Stimulated activated CD4-positive, alpha-beta T cell treated with anti-CD3 and anti-CD28 coated beads, Interleukin-4, amount 100 ng/mL, for 4 hours (primary cell): Measurements from ENCODE around the gene SPEM2.

ENCODE experiments used
- DNase-seq, 2 experiments: peaks; one replicate each; pipeline ENCODE4 v3.0.0-alpha.2; 2020

The SPEM2 gene

DNA sequence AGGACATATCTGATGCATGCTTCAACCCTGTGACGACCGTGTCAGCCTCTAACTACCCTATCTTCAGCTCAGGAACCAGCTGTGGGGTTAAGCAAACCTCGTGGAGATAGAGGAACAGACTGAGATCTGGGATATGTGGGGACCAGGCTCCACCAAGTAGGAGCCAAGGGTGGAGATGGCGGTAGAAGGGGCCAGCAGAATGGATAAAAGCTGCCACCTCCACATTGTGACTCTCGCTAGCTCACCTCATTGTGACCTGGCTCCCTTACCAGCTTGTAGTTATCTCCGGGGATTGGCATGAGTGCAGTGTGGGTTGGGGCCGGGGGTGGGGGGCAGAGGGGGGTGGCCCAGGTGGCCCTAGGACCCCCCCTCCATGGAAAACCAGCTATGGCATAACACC is at the start of gene SPEM2:
Gene SPEM2, plus strand, starts transcription at position 301 of the 400 bp plus-strand sequence. Its CDS starts 73 bp downstream, at position 374.
- DNase-seq: no peak

DNA sequence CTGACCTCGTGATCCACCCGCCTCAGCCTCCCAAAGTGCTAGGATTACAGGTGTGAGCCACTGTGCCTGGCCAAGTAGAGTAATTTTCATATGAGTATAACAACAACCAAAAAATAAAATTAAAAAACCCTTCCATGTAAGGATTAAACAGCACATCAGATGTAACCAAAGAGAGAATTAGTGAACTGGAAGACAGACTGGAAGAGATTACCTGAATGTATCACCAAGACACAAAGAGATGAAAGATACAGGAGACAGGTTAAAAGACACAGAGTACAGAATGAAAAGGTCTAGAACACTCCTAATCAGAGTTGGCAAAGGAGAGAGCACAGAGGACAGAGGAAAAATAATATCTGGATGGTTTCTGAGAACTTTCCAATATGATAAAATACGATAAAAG is 46.3 kb upstream of the SPEM2 start:
- DNase-seq: no peak

DNA sequence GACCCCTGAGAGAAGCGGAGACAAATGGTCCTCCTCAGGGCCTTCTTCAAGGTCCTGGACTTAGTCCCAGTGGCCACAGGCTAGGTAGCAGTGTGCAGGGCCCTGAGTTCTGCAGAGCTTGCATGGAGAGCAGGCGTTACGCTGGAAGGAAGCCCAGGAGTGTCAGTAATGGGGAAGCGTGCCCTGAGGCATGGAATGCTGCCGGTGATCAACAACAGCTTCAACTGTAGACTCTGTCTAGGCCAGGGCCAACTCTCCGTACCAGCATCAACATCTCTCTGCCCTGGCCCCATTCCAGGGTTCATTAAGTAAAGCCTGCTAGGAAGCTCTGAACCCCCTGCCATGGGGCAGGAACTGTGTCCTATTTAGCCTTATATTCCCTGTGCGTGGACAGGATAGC is 45.1 kb upstream of the SPEM2 start:
- no peak for DNase-seq

DNA sequence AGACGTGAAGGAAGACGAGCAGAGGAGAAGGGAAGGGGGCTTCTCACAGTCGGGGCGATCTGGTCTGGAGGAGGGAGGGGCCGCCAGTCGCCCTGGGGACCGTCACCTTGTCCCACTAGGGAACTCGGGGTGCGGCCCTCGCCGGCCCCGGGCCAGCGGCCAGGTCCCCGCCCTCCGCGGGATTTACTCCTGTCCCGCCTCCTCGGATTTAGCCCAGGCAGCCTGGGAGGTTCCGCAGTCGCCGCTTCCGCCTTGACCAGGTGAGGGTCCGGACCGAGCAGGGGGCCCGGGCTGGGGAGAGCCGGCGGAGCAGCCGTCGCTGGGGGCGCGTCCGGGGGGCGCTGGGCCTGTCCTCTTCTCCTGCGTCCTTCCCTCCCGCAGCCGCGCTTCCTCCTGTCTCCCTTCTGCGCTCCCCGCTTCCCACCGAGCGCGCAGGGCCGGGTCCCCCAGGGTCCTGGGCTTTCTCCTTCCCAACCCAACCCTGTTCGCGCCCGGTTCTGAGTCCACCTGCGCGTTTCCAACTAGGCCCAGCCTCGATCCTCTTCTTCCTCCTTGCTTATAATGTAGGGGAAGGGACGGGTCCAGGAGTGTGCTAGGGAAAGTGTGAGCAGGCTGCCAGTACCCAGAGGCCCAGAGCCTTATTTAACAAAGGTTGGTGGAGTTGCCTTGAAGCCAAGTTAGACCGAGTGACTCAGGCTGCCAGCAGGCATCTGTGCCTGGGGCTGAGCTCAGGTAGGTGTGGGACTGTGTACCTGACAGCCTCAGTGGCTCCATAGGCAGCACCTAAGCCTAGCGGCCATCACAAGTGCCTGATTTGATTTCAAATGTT is 44.3 kb upstream of the SPEM2 start, which contains the start of gene TNK1:
Gene TNK1, plus strand, starts transcription at position 235 of the 829 bp plus-strand sequence. CDS start 1,838 bp downstream, outside the sequence.
- no peak for DNase-seq

DNA sequence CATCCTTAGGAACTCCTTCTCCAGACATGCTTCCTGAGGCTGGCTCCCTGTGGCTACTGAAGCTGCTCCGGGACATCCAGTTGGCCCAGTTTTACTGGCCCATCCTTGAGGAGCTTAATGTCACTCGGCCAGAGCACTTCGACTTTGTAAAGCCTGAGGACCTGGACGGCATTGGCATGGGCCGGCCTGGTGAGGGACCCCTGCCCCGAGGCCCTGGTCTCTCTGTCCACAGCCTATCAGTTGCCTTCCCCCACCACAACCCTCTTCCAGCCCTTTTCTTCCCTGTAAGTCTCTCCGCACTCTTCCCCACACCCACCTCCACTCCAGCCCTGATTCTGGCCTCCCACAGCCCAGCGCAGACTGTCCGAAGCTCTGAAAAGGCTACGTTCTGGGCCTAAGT is 42.5 kb upstream of the SPEM2 start:
- no peak for DNase-seq

DNA sequence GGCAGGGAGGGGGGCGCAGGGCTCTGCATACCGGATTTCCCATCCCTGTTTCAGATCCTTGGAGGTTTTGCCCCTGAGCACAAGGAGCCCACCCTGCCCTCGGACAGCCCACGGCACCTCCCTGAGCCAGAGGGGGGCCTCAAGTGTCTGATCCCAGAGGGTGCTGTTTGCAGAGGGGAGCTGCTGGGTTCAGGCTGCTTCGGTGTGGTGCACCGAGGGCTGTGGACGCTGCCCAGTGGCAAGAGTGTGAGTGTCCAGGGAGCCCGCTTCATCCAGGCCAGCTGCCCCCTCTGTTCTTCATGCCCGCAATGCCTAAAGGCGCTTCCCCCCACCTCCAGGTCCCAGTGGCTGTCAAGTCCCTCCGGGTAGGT is 42.1 kb upstream of the SPEM2 start:
- DNase-seq: no peak

DNA sequence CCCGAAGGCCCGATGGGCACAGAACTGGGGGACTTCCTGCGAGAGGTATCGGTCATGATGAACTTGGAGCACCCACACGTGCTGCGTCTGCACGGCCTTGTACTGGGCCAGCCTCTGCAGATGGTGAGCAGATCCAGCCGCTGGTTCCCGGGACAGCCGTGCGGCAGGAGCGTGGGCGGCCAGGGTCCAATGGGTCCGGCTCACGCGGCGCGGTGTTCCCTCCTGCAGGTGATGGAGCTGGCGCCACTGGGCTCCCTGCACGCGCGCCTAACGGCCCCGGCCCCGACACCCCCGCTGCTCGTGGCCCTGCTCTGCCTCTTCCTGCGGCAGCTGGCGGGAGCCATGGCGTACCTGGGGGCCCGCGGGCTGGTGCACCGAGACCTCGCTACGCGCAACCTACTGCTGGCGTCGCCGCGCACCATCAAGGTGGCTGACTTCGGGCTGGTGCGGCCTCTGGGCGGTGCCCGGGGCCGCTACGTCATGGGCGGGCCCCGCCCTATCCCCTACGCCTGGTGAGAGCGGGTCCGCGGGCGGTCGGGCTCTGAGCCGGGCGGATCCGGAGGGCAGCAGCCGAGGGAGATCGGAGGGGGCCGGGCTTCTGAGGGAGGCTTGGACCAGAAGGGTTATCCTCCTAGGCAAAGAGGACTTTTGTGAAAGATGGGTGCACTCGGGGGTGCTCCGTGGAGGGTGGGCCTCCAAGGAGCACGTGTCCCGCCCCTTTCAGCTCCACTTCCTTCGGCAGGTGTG is 41.5 kb upstream of the SPEM2 start:
- peak; percentile 76 to 77 for DNase-seq

DNA sequence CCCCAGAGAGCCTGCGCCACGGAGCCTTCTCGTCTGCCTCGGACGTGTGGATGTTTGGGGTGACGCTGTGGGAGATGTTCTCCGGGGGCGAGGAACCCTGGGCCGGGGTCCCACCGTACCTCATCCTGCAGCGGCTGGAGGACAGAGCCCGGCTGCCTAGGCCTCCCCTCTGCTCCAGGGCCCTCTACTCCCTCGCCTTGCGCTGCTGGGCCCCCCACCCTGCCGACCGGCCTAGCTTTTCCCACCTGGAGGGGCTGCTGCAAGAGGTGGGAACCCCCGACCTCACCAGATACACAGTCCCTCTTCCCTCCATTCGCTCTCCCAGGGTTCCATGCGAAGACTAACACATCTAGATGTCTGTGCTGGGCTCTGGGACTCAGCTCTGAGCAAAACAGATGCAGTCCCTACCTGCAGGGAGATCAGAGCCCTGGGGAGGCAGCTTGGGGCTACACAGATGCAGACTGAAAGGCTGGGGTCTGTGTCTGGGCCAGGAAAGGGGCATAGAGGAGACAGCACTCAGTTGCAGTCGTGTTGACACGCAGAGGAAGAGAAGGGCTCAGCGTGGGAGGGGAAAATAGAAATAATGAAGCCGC is 40.8 kb upstream of the SPEM2 start:
- no peak for DNase-seq

DNA sequence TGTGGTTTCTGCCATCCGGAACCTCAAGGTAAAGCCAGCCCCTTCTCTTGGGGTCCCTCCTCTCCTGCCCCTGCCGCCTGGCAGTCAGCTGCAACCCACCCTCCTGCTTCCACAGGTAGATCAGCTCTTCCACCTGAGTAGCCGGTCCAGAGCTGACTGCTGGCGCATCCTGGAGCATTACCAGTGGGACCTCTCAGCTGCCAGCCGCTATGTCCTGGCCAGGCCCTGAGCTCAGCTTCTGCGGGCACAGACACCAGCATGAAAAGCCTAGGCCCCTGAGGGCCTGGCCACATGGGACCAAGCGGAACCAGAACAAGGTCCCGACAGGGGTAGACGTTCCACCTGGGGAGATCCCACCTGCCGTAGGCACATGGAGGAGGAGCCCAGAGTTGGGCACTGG is 36.6 kb upstream of the SPEM2 start:
- DNase-seq: no peak

DNA sequence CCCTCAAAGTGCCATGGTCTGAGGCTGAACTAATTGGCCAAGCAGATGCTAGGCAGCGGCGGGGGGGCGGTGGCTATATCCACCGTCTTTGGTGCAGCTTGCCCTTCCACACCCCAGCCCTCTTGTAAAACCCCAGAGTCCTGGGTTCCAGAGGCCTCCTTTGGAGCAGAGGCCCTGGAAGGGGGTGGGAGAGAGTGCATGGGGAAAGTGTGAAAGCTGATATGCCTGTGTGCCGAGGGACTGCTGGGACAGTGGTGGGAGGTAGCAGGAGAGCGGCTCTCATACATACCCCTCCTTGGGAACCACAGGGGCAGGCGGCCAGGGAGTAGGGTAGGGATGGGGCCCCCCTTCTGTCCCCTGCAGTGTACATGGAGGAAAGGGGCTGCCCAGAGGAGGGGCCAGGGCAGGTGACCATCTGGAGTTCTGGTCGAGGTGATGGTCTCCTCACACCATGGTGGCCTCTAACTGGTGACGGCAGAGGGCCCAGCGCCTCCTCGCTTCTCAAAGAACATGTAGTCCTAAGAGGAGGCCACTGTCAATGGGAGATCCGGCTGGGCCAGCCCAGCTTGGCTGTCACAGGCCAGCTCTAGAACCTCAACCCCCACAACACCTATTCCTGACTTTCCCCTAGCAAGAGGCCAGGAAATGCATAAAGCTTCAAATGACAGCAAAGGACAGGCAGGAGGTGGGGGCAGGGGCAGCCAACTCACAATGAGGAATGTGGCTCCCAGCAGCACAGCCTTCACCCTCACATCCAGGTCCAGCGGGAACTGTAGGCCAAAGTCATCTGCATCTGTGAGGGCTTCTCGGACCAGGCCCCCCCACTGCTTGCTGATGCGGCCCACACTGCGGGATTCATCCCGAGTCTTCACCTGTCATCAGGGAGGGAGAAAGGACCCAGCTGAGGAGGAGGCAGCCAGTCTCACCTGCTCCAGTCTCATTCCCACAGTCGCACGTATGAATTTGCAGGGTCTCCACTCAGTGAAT is 35.2 kb upstream of the SPEM2 start:
- no peak for DNase-seq

DNA sequence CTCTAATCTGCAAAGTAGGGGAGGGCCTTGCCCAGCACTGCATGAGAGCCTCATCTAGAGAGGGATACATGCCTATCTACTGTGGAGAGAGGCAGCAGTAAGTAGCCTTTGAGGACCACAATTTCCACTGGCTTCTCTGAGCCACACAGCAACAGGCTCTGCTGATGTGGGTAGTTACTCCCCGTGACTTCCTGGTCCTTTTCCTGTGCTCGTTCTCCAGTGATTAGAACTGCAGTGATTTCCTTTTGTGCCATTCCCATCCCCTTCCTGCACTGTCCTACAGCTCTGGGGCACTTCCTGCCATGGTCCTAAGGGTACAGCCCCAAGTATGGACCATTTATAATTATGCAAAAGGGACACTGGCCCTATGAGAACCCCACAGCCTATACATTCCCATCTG is 34.1 kb upstream of the SPEM2 start:
- no peak for DNase-seq

DNA sequence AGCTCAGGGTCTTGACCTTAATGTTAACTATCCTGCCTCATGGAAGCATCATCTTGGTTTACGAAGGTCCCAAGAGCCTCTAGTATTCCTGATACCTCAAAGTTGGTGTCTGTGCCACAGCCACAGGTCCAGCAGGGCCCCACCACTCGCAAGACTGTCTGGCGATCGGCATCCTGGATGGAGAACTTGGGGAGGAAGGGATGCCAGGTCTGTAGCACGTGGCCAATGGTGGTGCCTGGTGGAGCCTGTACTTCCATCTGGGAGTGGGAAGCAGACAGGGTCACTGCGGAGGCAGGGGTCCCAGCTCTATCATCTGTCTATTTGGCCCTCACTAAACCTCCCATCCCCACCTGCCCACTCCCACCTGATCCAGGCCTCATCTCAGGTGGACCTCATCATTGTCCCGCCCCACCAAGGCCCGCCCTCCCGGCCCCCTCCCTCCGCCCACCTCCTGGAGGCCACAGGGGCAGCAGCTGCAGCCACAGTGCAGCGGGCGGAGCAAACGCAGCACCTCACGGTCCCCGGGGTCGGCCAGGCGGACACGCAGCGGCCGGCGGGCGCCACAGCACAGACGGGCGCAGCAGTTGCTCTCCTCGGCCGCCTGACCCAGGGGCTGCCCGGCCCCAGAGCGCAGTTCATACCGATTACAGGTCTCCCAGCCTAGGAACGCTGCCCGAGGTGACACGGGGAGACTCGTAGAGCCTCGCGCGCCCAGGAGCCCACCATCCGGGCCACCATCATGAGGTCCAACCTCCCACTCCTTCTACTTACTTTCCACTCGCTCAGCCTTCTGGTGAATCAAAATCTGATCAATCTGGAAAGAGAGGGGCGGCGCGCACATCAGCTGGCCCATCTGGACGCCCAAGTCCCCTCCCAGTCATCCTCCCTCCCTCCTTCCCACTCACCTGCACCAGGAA is 32.5 kb upstream of the SPEM2 start:
- no peak for DNase-seq

DNA sequence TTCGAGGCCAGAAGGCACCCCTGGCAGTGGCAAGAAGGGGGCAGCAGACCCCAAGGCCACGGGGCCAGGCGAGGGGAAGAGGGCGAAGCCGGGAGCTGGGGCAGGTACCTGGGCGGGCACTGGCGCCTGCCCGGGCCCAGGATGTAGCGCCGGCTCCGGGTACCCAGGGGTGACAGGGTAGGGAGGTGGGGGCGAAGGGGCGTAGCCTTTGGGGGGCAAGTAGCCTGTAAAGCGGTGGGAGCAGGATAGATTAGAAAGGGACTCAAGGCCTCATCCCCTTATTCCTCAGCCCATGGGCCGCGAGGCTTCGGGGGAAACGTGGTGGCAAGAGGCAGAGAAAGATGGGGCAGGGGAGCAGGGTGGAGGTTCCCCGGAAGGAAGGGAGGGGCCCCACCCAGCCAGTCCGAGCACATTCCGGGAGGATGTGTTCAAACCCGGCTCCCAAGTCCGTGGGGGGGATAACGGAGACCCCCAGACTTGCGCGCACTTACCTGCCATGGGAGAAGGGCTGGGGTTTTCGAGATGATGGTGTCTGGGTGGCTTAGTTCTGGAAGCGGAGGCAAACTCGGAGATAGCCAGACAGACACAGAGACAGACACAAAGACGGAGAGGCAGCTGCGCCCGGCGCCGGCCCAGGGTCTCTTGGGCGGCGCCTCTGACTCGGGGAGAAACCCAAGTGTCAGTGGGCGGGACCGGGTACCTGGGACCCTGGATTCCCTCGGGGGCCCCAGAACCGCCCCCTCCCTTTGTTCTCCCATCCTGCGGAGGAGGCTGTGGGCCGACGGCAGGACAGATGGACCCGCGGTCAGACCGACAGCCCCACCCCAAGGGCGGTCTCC is 31.6 kb upstream of the SPEM2 start:
- peak; percentile 56 to 61 for DNase-seq

DNA sequence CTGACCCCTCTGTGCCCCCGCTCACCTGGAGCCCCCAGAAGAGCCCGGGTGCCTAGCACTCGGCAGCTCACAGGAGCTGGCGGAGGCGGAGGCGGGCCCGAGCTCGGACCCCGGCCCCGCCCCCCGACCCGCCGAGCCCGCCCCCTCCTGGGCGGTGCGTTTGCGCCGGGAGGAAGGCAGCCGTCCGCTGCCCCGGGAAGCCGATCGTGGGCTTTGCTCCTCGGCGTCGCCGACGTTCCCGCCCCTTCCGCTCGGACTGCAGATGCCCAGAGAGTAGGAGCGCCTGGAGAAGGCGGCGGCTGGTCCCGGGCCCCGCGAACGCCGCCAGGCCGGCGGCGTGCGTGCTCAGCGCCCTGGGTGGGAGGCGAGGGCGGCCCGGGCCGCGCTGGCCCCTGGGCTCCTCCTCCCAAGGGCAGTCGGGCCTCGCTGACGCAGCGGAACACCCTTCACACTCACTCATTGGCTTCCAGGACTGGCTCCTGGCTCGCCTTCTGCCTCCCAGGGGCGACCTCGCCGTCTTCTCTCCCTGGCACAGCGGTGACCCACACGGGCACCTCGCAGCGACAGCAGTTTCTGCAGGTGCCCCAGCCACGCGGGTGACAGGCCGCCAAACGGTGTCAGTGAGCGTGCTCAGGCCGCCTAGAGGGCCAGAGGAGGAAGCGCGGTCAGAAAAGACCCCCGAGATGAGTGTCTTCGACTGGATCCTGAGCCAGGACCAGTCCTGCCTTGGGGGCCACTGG is 30.8 kb upstream of the SPEM2 start, which contains the start of gene PLSCR3:
Gene PLSCR3, minus strand, starts transcription at position 74 of the 740 bp plus-strand sequence. CDS start 415 bp downstream, outside the sequence.
- DNase-seq: peak; percentile 75 to 88

DNA sequence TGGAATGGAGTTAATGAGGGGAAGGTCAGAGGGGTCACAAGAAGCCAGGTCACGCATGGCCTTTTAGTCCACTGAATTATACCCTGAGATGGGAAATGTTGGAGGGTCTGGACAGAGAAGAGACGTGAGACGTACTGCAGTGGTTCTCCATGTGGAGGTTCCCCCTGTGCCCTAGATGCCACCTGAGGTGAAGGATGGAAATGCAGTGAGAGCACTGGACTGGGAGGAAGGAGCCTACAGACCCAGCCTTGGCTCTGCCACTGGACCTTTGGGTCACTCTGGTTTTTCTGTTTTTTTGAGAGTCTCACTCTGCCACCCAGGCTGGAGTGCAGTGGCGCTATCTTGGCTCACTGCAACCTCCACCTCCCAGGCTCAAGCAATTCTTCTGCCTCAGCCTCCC is 29.3 kb upstream of the SPEM2 start:
- no peak for DNase-seq

DNA sequence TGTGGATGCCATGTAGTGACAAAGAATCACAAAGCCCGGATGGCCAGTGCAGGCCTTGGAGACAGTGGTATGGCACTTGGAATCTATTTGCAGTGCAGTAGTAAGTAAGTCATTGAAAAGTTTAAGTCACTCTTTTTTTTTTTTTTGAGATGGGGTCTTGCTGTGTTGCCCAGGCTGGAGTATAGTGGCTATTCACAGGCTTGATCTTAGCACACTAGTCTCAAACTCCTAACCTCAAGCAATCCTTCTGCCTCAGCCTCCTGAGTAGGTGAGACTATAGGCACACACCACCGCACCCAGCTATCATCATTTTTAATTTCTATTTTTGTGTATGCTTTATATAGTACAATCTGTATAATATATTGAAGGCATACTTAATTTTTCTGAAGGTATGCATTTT is 26.8 kb upstream of the SPEM2 start:
- DNase-seq: no peak

DNA sequence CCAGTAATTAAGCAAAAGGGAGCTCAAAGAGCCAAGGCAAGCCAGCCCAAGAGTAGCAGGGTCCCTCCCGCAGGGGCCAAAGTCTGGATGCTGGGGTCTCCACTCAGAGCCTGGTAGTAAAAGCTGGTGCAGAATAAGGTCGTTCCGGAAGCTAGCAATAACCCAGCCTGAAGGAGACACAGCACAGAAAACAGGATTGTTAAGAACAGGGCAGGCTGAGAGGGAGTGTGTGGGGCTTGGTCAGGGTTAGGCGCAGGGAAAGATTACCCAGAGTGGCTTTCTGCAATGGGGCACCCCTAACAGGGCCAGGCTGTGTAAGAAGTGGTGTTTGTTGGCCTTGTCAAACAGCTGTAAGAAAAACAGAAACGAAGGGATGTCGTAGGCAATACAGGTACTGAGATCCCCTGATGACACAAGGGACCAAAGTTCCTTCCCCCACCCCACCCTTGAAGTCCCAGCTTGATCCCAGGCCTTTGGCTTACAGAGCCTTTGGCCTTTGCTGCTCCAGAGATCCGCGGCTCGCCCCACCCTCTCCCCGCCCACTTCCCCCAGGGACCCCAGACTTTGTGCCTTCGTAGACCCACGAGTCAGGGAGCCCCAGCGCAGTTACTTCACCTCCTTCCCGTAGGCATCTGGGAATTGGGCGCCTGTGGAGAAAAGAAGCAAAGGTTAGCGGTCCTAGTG is 22.2 kb upstream of the SPEM2 start:
- peak in 1 of 2 experiments; percentile 26 for DNase-seq

DNA sequence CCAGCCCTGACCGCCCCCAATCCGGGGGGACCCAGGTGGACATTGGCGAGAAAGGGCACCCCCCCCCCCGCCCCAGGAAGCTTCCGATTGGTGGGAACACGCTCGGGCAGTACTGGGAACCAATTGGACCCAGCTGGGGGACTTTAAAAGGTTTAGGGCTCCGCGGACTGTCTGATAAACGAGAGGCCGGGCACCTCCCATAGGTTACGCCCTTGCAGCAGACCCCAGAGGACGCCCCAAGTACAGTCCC is 21.8 kb upstream of the SPEM2 start:
- DNase-seq: no peak
